Measurements from ENCODE around the gene USP9X.

DNA sequence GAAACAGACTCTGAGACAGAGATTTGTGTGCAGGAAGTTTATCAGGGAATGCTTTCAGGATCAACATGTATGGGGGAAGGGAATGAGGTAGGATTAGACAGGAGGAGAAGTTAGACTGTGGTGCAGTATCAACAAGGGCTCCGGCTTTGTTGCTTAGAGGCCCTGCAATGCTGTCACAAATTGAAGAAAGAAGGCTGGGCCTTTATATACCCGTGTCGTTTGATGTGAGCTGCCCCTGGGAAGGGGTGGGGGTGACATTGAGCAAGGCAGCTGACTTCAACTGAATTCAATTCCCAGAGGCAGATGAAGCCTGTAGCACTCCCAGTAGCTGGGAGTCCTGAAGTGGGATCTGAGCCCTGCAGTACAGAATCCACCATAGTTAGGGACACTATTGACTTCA, 29.5 kb upstream of the USP9X start:
- TF ChIP-seq CTCF (IDR thresholded peaks at IDR 0.05): no peak
- TF ChIP-seq ZFX (IDR thresholded peaks at IDR 0.05; ENCODE audit: borderline replicate concordance): no peak

All from 22Rv1 (cell line).